ENCODE results near the gene TMEM141. TPM values are rescaled to one million over a fixed set of nuclear protein-coding genes. Genes with fewer than 3 reads are reported as not detected.
"Not testable (repeated sequence)": the region's sequence is repeated elsewhere in the genome, so short reads cannot be mapped to it uniquely, and the experiment has no call there.

Gene TMEM141
- total and polyA plus RNA-seq, 2 donors (not counting 1 experiment from before 2014, with no cell fraction given), result 43.3 to 56.5 TPM

DNA sequence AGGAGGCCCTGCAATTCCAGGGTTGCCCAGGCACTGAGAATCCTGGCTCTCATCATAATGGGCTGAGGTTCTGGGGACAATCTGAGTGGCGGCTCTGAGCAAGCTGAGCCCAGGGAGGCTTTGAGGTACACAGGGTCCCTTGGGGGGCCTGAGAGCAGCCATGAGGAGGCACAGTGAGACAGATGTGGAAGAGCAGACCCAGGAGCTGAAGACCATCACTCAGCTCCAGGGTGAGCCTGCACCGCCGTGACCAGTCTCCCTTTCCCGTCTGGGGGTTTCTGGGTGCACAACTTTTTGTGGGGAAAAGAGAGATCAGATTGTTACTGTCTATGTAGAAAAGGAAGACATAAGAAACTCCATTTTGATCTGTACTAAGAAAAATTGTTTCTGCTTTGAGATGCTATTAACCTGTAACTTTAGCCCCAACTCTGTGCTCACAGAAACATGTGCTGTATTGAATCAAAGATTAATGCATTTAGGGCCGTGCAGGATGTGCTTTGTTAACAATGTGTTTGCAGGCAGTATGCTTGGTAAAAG is 5.2 kb downstream of the TMEM141 start, which contains the start of gene CCDC183:
TSS of gene CCDC183 (plus strand) at position 101 of the 537 bp plus-strand sequence. CDS start at position 161, 60 bp downstream.
- Histone ChIP-seq H3K4me1 (ENCODE audit: control insufficient read depth, extremely low read depth, insufficient read depth, low read length) (no peaks in the 10 kb centered on the region), H4K20me1 (ENCODE audit: control insufficient read depth, extremely low read depth, insufficient read depth, low read length) (no peaks in the 10 kb centered on the region), H3K27me3 (ENCODE audit: control insufficient read depth, insufficient read depth, low read length) (peaks cover 29% of the 10 kb centered on the region), H2AFZ (ENCODE audit: low read length) (no peak within 1 kb of the TSS), H3K4me3 (replicated peaks in 1 of 4; ENCODE audit: control extremely low read depth in 1 of 4, insufficient read depth in 1 of 4, low read depth in 3 of 4, low read length in 4 of 4) (no peak within 1 kb of the TSS), H3K79me2 (ENCODE audit: control insufficient read depth, insufficient read depth, low read length) (peaks cover 4% of the 10 kb centered on the region), H3K27ac (ENCODE audit: insufficient read depth, low read length) (no peak within 1 kb of the TSS), H3K9me3 (ENCODE audit: control insufficient read depth, insufficient read depth, low read depth, low read length) (no peaks in the 10 kb centered on the region), H3K4me2 (ENCODE audit: extremely low read depth, insufficient read depth, low read length) (no peak within 1 kb of the TSS), H3K36me3 (ENCODE audit: control insufficient read depth, insufficient read depth, low read length) (peaks cover 2% of the 10 kb centered on the region), H3K9ac (ENCODE audit: insufficient read depth, low read length) (no peak within 1 kb of the TSS)
- TF ChIP-seq, protein P1, sequence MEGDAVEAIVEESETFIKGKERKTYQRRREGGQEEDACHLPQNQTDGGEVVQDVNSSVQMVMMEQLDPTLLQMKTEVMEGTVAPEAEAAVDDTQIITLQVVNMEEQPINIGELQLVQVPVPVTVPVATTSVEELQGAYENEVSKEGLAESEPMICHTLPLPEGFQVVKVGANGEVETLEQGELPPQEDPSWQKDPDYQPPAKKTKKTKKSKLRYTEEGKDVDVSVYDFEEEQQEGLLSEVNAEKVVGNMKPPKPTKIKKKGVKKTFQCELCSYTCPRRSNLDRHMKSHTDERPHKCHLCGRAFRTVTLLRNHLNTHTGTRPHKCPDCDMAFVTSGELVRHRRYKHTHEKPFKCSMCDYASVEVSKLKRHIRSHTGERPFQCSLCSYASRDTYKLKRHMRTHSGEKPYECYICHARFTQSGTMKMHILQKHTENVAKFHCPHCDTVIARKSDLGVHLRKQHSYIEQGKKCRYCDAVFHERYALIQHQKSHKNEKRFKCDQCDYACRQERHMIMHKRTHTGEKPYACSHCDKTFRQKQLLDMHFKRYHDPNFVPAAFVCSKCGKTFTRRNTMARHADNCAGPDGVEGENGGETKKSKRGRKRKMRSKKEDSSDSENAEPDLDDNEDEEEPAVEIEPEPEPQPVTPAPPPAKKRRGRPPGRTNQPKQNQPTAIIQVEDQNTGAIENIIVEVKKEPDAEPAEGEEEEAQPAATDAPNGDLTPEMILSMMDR (conservative IDR thresholded peaks at IDR 0.05 in 1 of 2, IDR thresholded peaks at IDR 0.05 in 1 of 2; ENCODE audit: low read depth in 1 of 2, low read length in 2 of 2), result no peak
- no peak for TF ChIP-seq EZH2 (IDR thresholded peaks at IDR 0.05; ENCODE audit: low read length, missing control alignments)
- no peak for DNase-seq (ENCODE audit: low read depth in 2 of 2)

DNA sequence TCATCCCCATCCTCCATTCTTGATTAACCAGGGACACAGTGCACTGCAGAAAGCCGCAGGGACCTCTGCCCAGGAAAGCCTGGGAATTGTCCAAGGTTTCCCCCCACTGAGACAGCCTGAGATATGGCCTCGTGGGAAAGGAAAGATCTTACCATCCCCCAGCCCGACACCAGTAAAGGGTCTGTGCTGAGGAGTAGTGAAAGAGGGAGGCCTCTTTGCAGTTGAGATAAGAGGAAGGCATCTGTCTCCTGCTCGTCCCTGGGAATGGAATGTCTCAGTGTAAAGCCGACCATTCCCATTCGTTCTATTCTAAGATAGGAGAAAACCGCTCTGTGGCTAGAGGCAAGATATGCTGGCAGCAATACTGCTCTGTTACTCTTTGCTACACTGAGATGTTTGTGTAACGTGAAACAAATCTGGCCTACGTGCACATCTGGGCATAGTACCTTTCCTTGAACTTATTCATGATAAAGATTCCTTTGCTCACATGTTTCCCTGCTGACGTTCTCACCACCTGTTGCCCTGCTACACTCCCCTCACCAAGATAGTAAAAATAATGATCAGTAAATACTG is 5.7 kb downstream of the TMEM141 start:
- not testable (repeated sequence) for H3K9ac ChIP-seq (ENCODE audit: insufficient read depth, low read length); H3K27ac ChIP-seq (ENCODE audit: insufficient read depth, low read length); H2AFZ ChIP-seq (ENCODE audit: low read length); H3K79me2 ChIP-seq (ENCODE audit: control insufficient read depth, insufficient read depth, low read length); H3K4me1 ChIP-seq (ENCODE audit: control insufficient read depth, extremely low read depth, insufficient read depth, low read length); H3K9me3 ChIP-seq (ENCODE audit: control insufficient read depth, insufficient read depth, low read depth, low read length); H3K4me2 ChIP-seq (ENCODE audit: extremely low read depth, insufficient read depth, low read length); H3K36me3 ChIP-seq (ENCODE audit: control insufficient read depth, insufficient read depth, low read length); H3K4me3 ChIP-seq (replicated peaks in 1 of 4; ENCODE audit: control extremely low read depth in 1 of 4, insufficient read depth in 1 of 4, low read depth in 3 of 4, low read length in 4 of 4); H4K20me1 ChIP-seq (ENCODE audit: control insufficient read depth, extremely low read depth, insufficient read depth, low read length)
- peaks cover 29% of the 10 kb centered on the region for H3K27me3 ChIP-seq (ENCODE audit: control insufficient read depth, insufficient read depth, low read length)
- peak in 1 of 2 donors; percentile 69 for DNase-seq (ENCODE audit: low read depth in 2 of 2)

DNA sequence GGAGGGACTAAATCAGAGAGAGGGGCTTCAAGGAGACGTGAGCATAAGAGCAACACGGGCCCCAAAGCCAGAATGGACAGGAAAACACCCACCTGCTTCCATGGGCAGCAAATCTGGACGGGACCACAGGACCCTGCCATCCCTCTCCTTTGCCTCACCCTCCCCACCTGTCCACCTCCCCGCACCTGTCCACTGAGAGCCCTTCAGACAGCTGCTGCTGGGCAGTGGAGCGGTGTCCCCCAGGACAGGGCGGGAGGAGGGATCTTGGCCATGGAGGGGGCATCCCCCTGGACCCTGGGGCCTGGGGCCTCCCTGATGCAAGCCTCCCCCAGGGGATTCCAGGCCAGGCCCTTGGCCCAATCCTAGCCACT is 7.5 kb downstream of the TMEM141 start:
- Histone ChIP-seq H3K4me3 (replicated peaks in 1 of 4; ENCODE audit: control extremely low read depth in 1 of 4, insufficient read depth in 1 of 4, low read depth in 3 of 4, low read length in 4 of 4) (no peak overlapping the region), H4K20me1 (ENCODE audit: control insufficient read depth, extremely low read depth, insufficient read depth, low read length) (no peaks in the 10 kb centered on the region), H3K9ac (ENCODE audit: insufficient read depth, low read length) (no peak overlapping the region), H3K9me3 (ENCODE audit: control insufficient read depth, insufficient read depth, low read depth, low read length) (no peaks in the 10 kb centered on the region), H3K36me3 (ENCODE audit: control insufficient read depth, insufficient read depth, low read length) (no peaks in the 10 kb centered on the region), H2AFZ (ENCODE audit: low read length) (no peak overlapping the region), H3K4me1 (ENCODE audit: control insufficient read depth, extremely low read depth, insufficient read depth, low read length) (no peaks in the 10 kb centered on the region), H3K79me2 (ENCODE audit: control insufficient read depth, insufficient read depth, low read length) (no peaks in the 10 kb centered on the region), H3K27me3 (ENCODE audit: control insufficient read depth, insufficient read depth, low read length) (peaks cover 33% of the 10 kb centered on the region), H3K4me2 (ENCODE audit: extremely low read depth, insufficient read depth, low read length) (no peak overlapping the region), H3K27ac (ENCODE audit: insufficient read depth, low read length) (no peak overlapping the region)
- TF ChIP-seq, protein P1 (conservative IDR thresholded peaks at IDR 0.05 in 1 of 2, IDR thresholded peaks at IDR 0.05 in 1 of 2; ENCODE audit: low read depth in 1 of 2, low read length in 2 of 2), result no peak
- TF ChIP-seq EZH2 (IDR thresholded peaks at IDR 0.05; ENCODE audit: low read length, missing control alignments), result no peak
- DNase-seq (ENCODE audit: low read depth in 2 of 2), result no peak

Data from fibroblast of lung (primary cell).